Measurements from ENCODE around the gene BAHCC1.
A peak's percentile ranks its signal among the peaks of the same experiment; 100 is the strongest.

BAHCC1 gene

GRCh38 chr17:81387100-81388090 is 7.9 kb upstream of the BAHCC1 start:
- no peak for DNase-seq

- DNase-seq, result no peak
Measured at GRCh38 chr17:81388091-81388611, 7.1 kb upstream of the BAHCC1 start.

GRCh38 chr17:81388612-81389367 is 6.5 kb upstream of the BAHCC1 start:
- no peak for DNase-seq

GRCh38 chr17:81389585-81389984 is 5.7 kb upstream of the BAHCC1 start:
- DNase-seq, result no peak

- DNase-seq, result no peak
Measured at GRCh38 chr17:81390029-81390872, 5.0 kb upstream of the BAHCC1 start.

GRCh38 chr17:81390873-81391255 is 4.4 kb upstream of the BAHCC1 start:
- DNase-seq, result no peak

- no peak for DNase-seq
Measured at GRCh38 chr17:81391293-81391935, 3.8 kb upstream of the BAHCC1 start.

- no peak for DNase-seq
Measured at GRCh38 chr17:81391936-81392908, 3.0 kb upstream of the BAHCC1 start.

GRCh38 chr17:81392909-81393654 is 2.2 kb upstream of the BAHCC1 start:
- DNase-seq, result no peak

GRCh38 chr17:81393684-81394376 is 1.4 kb upstream of the BAHCC1 start:
- no peak for DNase-seq

- no peak for DNase-seq
Measured at GRCh38 chr17:81394377-81394920, 808 bp upstream of the BAHCC1 start.

GRCh38 chr17:81395600-81396277 is 482 bp downstream of the BAHCC1 start:
- DNase-seq, result no peak

GRCh38 chr17:81396278-81396721 is 1.0 kb downstream of the BAHCC1 start:
- DNase-seq, result no peak

- DNase-seq, result peak; percentile 37
Measured at GRCh38 chr17:81396722-81397313, 1.6 kb downstream of the BAHCC1 start.

GRCh38 chr17:81397314-81398175 is 2.3 kb downstream of the BAHCC1 start:
- DNase-seq, result no peak

GRCh38 chr17:81398176-81398831 is 3.0 kb downstream of the BAHCC1 start:
- DNase-seq, result no peak

All from central memory CD4-positive, alpha-beta T cell (primary cell).